EL (cell line): ENCODE results near the gene CLMP.

ENCODE experiments used
- DNase-seq: peaks from one replicate; pipeline ENCODE4 v3.0.0-alpha.2; 2016

The CLMP gene

GRCh38 chr11:123187665-123188507 lies 7.2 kb downstream of the CLMP start:
- peak; percentile 64 for DNase-seq

DNA sequence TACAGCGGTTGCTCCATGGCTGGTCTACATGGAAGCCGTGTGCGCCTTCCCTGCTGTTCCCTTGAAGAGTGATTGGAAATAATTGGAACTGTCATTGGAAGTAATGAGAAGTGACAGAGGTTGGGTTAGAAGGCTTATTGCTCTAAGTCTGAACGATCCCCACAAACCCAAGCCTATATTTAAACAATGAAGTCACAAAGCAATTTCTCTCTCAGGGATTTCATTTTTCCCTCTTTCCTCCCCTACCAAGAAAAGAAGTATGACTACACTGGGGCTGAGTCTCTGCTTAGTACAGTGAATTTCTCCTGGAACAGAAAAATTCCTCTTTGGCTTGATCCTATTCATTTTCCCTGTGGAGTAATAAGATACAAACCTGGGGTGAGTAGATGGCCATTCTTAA lies 7.8 kb downstream of the CLMP start:
- no peak for DNase-seq

DNA sequence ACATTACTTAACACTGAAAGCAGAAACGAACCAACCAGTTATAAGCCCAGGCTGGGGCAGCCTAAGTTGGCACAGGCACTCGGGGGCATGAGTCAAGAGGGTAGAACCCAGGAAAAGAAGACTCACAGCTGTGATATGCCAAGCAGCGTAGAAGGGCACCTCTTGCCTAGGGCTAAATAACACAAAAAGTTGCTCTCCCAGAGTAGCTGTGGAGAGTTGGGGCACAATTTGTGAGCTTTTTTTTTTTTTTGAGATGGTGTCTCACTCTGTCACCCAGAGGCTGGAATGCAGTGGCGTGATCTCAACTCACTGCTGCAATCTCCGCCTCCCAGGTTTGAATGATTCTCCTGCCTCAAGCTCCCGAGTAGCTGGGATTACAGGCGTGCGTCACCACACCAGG lies 8.8 kb downstream of the CLMP start:
- peak; percentile 55 for DNase-seq

DNA sequence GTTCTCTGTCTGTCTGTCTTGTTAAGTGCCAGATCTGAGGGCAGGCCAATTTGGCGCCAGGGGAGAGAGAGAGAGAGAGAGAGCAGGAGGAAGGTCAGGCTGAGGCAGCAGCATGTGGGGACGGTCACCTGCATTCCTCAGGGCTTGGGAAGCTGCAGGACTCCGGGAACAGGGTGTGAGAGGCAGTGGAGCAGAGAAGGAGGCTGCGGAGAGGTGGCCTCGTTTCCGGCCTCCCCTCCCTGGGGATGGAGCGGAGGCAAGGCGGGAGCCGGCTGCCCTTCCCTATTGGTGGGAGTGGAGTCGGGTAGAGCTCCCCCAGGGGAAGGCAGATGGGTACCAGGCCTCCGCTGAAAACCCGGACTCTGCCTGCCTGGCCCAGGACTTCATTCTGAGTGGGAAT lies 9.7 kb downstream of the CLMP start:
- DNase-seq, result no peak

- no peak for DNase-seq
Measured at GRCh38 chr11:123184531-123184930, 10.5 kb downstream of the CLMP start.

DNA sequence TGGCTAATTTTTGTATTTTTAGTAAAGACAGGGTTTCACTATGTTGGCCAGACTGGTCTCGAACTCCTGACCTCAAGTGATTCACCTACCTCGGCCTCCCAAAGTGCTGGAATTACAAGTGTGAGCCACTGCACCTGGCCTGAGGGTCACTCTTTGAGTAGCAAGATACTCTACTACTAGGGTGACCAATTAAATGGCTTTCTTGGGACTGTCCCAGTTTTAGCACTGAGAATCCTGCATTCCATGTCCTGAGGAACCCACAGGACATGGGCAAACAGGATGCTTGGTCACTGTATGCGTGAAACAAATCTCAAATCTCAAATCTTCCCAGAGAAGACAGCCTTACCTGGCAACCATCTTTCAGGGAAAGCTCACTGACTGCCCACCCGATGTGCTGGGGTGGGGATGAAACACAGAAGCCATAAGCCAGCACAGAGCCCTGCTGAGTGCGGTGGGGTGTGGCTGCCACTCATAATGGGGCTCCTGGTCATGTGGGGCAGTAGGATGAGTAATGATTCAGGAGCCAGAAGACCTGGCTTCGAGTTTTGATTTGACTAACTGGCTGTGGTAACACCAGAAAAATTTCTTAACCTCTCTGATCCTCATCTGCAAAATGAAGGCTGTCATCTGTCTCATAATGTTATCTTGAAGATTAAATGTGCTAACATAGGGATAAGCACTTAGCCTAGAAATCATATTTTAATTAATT lies 11.5 kb downstream of the CLMP start:
- peak; percentile 50 for DNase-seq

- DNase-seq, result no peak
Measured at GRCh38 chr11:123181767-123182500, 13.1 kb downstream of the CLMP start.

GRCh38 chr11:123181075-123181474 lies 14.0 kb downstream of the CLMP start:
- DNase-seq, result no peak

GRCh38 chr11:123180574-123180973 lies 14.5 kb downstream of the CLMP start:
- DNase-seq, result no peak

GRCh38 chr11:123180166-123180565 lies 14.9 kb downstream of the CLMP start:
- DNase-seq, result no peak

DNA sequence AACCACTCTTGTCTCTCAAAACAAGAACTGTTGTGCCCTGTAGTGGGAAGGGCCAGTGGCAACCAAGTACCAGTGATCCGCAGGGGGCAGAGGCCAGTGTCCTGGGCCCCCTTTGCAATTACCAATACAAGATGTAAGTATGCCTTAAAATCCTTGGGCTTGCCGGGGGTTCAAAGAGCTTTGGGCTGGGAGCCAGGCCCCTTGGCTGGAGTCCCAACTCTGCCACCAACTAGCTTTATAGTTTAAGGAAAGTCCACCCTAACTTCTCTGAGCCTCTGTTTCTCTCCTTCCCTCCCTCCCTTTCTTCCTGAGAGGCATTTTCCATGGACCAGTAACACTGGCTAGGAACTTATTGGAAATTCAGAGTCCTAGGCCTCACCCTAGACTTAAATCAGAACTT lies 15.5 kb downstream of the CLMP start:
- DNase-seq, result no peak

DNA sequence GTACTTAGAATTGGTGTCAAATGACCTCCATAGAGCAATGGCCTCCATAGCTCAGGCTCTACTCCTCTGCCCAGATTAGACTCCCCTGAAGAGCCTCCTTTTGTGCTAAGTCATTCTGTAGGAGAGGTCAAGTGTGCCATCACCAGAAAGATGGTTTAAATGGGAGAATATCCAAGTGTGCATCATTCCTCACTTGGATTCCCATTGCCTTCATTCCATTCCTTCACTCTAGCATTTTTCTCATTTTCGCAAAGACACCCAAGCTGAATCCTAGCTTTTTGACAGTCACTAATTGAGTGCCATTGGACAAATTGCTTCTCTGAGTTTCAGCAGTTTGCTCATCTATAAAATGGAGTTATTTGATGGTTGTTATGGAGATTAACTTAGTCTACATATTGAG lies 16.9 kb downstream of the CLMP start:
- DNase-seq, result no peak

DNA sequence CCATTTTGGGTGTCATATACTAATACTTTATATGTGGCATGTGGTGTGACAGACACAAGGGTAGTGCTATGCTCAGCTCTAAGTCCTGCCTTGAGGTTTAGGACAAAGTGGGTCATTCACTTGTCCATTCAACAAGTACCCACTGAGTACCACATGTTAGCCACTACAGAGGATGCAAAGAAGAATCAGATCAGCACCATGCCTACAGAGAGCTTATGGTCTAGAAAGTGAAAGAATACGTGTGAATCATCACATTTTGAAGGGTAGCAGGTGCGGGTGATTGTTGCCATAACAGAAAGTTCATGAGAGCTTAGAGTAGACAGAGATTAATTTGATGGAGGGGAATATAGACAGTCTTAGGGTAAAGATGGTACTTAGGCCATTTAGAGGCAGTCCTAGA lies 18.3 kb downstream of the CLMP start:
- DNase-seq, result no peak

DNA sequence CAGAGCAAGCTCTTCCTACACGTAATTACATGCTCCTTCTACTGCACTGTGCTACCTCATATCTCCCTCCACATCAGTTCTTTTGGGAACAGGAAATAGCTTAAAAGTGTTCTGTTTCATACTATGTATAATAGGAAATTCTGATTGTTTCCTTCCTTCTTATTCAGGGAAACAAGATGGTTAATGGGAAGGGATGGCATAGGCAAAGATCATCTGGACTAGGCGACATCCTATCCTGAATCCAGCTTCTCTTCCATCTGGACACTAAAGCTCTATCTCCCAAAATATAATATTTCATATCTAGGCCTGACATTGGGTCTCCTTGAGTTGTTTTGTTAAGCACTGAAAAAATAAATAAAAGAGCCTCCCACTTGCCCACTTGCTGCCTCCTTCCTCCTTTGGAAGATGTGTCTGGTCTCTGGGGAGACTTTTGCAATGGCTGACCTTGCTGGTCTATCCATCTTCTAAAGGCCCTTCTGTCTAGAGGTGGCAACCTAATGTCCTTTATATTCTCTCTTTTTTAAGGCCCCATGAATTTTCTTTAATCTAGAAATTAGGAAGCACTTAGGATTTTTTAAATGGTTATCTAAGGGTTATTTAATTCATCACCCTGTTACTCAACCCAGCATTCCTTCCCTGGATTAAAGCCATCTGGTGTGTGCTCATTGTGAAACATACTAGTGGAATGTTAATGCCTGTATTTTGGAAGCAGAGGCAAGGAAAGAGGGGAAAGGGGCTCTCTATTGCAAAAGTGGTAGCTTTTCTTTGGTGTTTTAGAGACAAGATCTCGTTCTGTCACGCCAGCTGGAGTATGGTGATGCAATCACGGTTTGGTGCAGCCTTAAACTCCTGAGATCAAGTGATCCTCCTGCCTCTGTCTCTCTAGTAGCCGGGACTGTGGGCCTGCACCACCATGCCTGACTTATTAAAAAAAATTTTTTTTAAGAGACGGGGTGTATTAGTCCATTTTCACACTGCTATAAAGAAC lies 20.6 kb downstream of the CLMP start:
- DNase-seq, result peak; percentile 98

DNA sequence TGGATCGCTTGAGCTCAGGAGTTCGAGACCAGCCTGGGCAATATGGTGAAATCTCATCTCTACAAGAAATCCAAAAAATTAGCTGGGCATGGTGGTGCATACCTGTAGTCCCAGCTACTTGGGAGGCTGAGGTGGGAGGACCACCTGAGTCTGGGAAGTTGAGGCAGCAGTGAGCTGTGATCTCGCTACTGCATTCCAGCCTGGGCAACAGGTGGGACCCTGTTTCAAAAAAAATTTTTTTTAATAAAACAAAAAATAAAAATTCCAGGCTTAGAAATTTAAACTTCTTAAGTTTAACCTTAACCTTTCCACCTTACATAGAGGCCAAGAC lies 21.2 kb downstream of the CLMP start:
- no peak for DNase-seq

GRCh38 chr11:123173040-123173855 lies 21.8 kb downstream of the CLMP start:
- peak; percentile 98 for DNase-seq

- no peak for DNase-seq
Measured at GRCh38 chr11:123170929-123171328, 24.1 kb downstream of the CLMP start.

DNA sequence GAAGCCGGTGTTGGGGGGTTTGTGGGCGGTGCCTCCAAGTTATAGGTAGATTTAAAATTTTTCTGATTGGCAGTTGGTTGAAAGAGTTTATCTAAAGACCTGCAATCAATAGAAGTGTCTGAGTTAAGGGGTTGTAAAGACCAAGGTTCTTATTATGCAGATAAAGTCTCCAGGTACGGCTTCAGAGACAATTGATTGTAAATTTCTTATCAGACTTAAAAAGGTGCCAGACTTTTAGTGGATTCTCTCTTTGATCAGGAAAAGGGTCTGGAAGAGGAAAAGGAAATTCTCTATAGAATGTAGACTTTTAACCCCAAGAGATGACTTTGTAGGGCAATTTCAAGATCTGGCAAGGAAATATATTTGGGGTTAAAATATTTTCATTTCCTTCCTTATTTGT lies 25.2 kb downstream of the CLMP start:
- DNase-seq, result no peak

- no peak for DNase-seq
Measured at GRCh38 chr11:123168955-123169484, 26.0 kb downstream of the CLMP start.

- DNase-seq, result no peak
Measured at GRCh38 chr11:123168241-123168640, 26.8 kb downstream of the CLMP start.

DNA sequence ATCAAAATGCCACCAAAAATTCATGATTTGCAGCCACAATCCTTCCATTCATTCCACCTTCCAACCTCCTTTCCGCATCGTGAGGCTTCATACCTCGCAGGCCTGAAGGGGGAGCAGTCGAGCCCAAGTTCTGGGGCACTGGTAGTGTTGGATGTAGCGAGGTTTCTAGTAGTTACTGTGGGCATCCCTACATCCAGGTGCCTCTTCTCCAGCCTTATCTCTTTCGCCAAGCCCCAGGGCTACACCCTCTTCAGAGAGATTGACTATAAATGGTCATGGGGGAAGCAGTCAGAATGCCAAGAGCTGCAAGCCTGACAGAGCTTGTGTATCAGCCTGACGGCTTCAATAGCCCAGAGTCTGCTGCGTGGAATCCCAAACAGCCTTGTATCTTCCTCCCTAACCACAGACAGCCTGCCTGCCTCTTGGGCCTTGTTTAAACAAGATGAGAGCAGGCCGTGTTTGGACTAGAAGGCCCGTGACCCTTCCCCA lies 28.9 kb downstream of the CLMP start:
- DNase-seq, result peak; percentile 46
